Upper lobe of left lung (tissue), 4 donors: ENCODE data around the gene MINDY2.

Experiments
- EP300 ChIP-seq, 4 donors: sonication (generic); formaldehyde crosslinking; IDR thresholded peaks; one replicate each; pipeline ENCODE4 v1.5.1; 2017; ENCODE audit warnings: antibody characterized with exemption in 4 of 4, control low read depth in 2 of 4
- POLR2A ChIP-seq, 4 donors: fragments of 450-650 bp; IDR thresholded peaks; one replicate each; pipeline ENCODE4 v1.5.1; 2016 to 2017; ENCODE audit warnings: antibody characterized with exemption in 4 of 4, mild to moderate bottlenecking in 2 of 4
- POLR2AphosphoS5 ChIP-seq, 2 donors: sonication (generic); formaldehyde crosslinking; IDR thresholded peaks; one replicate each; pipeline ENCODE4 v1.5.1; 2017; ENCODE audit warnings: antibody characterized with exemption in 2 of 2
- TF ChIP-seq, protein P1 (sequence below), 6 experiments: fragments of 450-650 bp in 4 of 6; fragments of 200-600 bp in 2 of 6; sonication (generic) in 2 of 6; IDR thresholded peaks; one replicate each; pipeline ENCODE4 v1.5.1; 2016 to 2019; ENCODE audit warnings: antibody characterized with exemption in 6 of 6

GRCh38 chr15:58840048-58840447 lies 68.9 kb downstream of the MINDY2 start:
- TF ChIP-seq, protein P1, sequence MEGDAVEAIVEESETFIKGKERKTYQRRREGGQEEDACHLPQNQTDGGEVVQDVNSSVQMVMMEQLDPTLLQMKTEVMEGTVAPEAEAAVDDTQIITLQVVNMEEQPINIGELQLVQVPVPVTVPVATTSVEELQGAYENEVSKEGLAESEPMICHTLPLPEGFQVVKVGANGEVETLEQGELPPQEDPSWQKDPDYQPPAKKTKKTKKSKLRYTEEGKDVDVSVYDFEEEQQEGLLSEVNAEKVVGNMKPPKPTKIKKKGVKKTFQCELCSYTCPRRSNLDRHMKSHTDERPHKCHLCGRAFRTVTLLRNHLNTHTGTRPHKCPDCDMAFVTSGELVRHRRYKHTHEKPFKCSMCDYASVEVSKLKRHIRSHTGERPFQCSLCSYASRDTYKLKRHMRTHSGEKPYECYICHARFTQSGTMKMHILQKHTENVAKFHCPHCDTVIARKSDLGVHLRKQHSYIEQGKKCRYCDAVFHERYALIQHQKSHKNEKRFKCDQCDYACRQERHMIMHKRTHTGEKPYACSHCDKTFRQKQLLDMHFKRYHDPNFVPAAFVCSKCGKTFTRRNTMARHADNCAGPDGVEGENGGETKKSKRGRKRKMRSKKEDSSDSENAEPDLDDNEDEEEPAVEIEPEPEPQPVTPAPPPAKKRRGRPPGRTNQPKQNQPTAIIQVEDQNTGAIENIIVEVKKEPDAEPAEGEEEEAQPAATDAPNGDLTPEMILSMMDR (IDR thresholded peaks at IDR 0.05) = no peak
- TF ChIP-seq POLR2A (IDR thresholded peaks at IDR 0.05) = no peak
- no peak for TF ChIP-seq POLR2AphosphoS5 (IDR thresholded peaks at IDR 0.05)
- no peak for TF ChIP-seq EP300 (IDR thresholded peaks at IDR 0.05)
